IMR-90 (cell line): ENCODE results near the gene PEF1. TPM values are rescaled to one million over a fixed set of nuclear protein-coding genes. Genes with fewer than 3 reads are reported as not detected.

ENCODE experiments used
- ATAC-seq: fragments of 200-7000 bp; cut with Tn5 transposase; 2 replicates; pipeline ENCODE4 v1.9.1; 2020; ENCODE audit warnings: low read depth, mild to moderate bottlenecking, moderate library complexity
- BruUV-seq: library from RNA; stranded (reverse); fragments of 400-500 nt; replicated peaks from 2 replicates; lab custom pipeline; 2021; lab: Mats Ljungman, UMichigan
- CTCF ChIA-PET: fragments of 300-600 bp; formaldehyde crosslinking; extraction: SDS; loops from one replicate; lab custom pipeline; 2021; ENCODE audit warnings: antibody characterized with exemption; lab: Yijun Ruan, JAX
- POLR2A ChIA-PET: fragments of 300-600 bp; sonication (Branson Sonifier 250); formaldehyde crosslinking; loops from one replicate; lab custom pipeline; 2022; ENCODE audit warnings: antibody characterized with exemption; ENCODE audit not compliant: unreplicated experiment; lab: Charles Lee
- DNase-seq: peaks from one replicate; pipeline ENCODE4 v3.0.0; 2013
- H2AFZ ChIP-seq: replicated peaks from 2 replicates; pipeline ENCODE3; 2013; ENCODE audit warnings: low read length, mild to moderate bottlenecking; ENCODE audit not compliant: poor library complexity
- H2AK5ac ChIP-seq: 2 replicates; pipeline ENCODE4 v1.6.1; 2013; ENCODE audit warnings: low read depth, low read length, inconsistent platforms
- H2AK9ac ChIP-seq: replicated peaks from 2 replicates; pipeline ENCODE3; 2013; ENCODE audit warnings: mild to moderate bottlenecking, low read depth, low read length, moderate library complexity; ENCODE audit not compliant: poor library complexity
- H2BK120ac ChIP-seq: 2 replicates; pipeline ENCODE4 v1.6.1; 2013; ENCODE audit warnings: low read depth, low read length, inconsistent platforms
- H2BK15ac ChIP-seq: 3 replicates; pipeline ENCODE4 v1.6.1; 2013; ENCODE audit warnings: low read depth, low read length, inconsistent platforms
- H2BK20ac ChIP-seq: 2 replicates; pipeline ENCODE4 v1.6.1; 2013; ENCODE audit warnings: low read depth, mild to moderate bottlenecking, inconsistent platforms, low read length, moderate library complexity
- H2BK5ac ChIP-seq: 2 replicates; pipeline ENCODE4 v1.6.1; 2013; ENCODE audit warnings: mild to moderate bottlenecking, low read depth, low read length, inconsistent platforms; ENCODE audit not compliant: poor library complexity, severe bottlenecking
- H3K14ac ChIP-seq: replicated peaks from 2 replicates; pipeline ENCODE4 v1.6.1; 2013; ENCODE audit warnings: low read depth, low read length, inconsistent platforms
- H3K18ac ChIP-seq: 2 replicates; pipeline ENCODE4 v1.6.1; 2013; ENCODE audit warnings: low read depth, low read length, control low read depth
- H3K23ac ChIP-seq: 2 replicates; pipeline ENCODE4 v1.6.1; 2013; ENCODE audit warnings: low read depth, low read length, inconsistent platforms
- H3K27ac ChIP-seq: 2 replicates; pipeline ENCODE4 v1.5.1; 2013; ENCODE audit warnings: mild to moderate bottlenecking, control low read depth, low read length; ENCODE audit not compliant: insufficient read depth
- H3K27me3 ChIP-seq: 2 replicates; pipeline ENCODE4 v1.6.1; 2013; ENCODE audit warnings: low read length; ENCODE audit not compliant: control insufficient read depth, insufficient read depth
- H3K36me3 ChIP-seq: 2 replicates; pipeline ENCODE4 v1.6.1; 2013; ENCODE audit warnings: low read length, mixed read lengths; ENCODE audit not compliant: control insufficient read depth, insufficient read depth
- H3K4ac ChIP-seq: 2 replicates; pipeline ENCODE4 v1.6.1; 2013; ENCODE audit warnings: low read depth, low read length, inconsistent platforms
- H3K4me1 ChIP-seq: 2 replicates; pipeline ENCODE4 v1.6.1; 2013; ENCODE audit warnings: low read length, mixed read lengths; ENCODE audit not compliant: control insufficient read depth, insufficient read depth
- H3K4me2 ChIP-seq: 2 replicates; pipeline ENCODE4 v1.6.1; 2013; ENCODE audit warnings: low read depth, mild to moderate bottlenecking, control low read depth, low read length, moderate library complexity
- H3K4me3 ChIP-seq: 2 replicates; pipeline ENCODE4 v1.5.1; 2013; ENCODE audit warnings: low read depth, mild to moderate bottlenecking, control low read depth, low read length, moderate library complexity; ENCODE audit not compliant: insufficient read depth
- H3K56ac ChIP-seq: 2 replicates; pipeline ENCODE4 v1.6.1; 2013; ENCODE audit warnings: low read length, inconsistent platforms; ENCODE audit not compliant: insufficient read depth; ENCODE audit errors: extremely low read depth
- H3K79me1 ChIP-seq, 2 experiments: 2 replicates each; pipeline ENCODE4 v1.6.1; 2013; ENCODE audit warnings: low read length in 2 of 2, inconsistent platforms in 1 of 2, low read depth in 1 of 2
- H3K9ac ChIP-seq: 2 replicates; pipeline ENCODE4 v1.6.1; 2013; ENCODE audit warnings: low read depth, low read length, control low read depth
- H3K9me1 ChIP-seq: 2 replicates; pipeline ENCODE4 v1.6.1; 2013; ENCODE audit warnings: low read length, inconsistent platforms; ENCODE audit not compliant: insufficient read depth
- H3K9me3 ChIP-seq: 2 replicates; pipeline ENCODE4 v1.6.1; 2013; ENCODE audit warnings: low read length; ENCODE audit not compliant: control insufficient read depth, insufficient read depth
- H4K20me1 ChIP-seq: 2 replicates; pipeline ENCODE4 v1.6.1; 2013; ENCODE audit warnings: low read length, inconsistent platforms; ENCODE audit not compliant: insufficient read depth
- H4K5ac ChIP-seq: 2 replicates; pipeline ENCODE4 v1.6.1; 2013; ENCODE audit warnings: mild to moderate bottlenecking, low read depth, low read length, control low read depth
- H4K8ac ChIP-seq, 2 experiments: 2 replicates each; pipeline ENCODE4 v1.6.1; 2013; ENCODE audit warnings: low read depth in 2 of 2, low read length in 2 of 2, control low read depth in 1 of 2, inconsistent platforms in 1 of 2
- H4K91ac ChIP-seq: 2 replicates; pipeline ENCODE4 v1.6.1; 2013; ENCODE audit warnings: low read depth, low read length, inconsistent platforms; ENCODE audit not compliant: insufficient read depth
- BHLHE40 ChIP-seq: fragments of 150-350 bp; IDR thresholded peaks from 2 replicates; pipeline ENCODE4 v1.6.1; 2016; ENCODE audit warnings: mild to moderate bottlenecking, low read depth, low read length
- NFE2L2 ChIP-seq: fragments of 150-350 bp; IDR thresholded peaks from 2 replicates; pipeline ENCODE4 v1.6.1; 2016; ENCODE audit warnings: low read depth, mild to moderate bottlenecking, low read length
- WGBS, 2 experiments: methylation state at CpG; one replicate each; pipeline versions ENCODE4 v1.1.5 to v1.1.7; 2013; ENCODE audit warnings: missing lambda C conversion rate in 2 of 2; ENCODE audit not compliant: insufficient read length in 1 of 2; ENCODE audit errors: extremely low coverage in 2 of 2; 5-methylcytosine and 5-hydroxymethylcytosine counted together
- dilution Hi-C: fragments of 300-500 bp; cut with HindIII; formaldehyde crosslinking; loops from one replicate; pipeline ENCODE4 v1.14.3; 2018; ENCODE audit warnings: low sequenced_read_pairs; ENCODE audit not compliant: unreplicated experiment
- in situ Hi-C: fragments of 300-500 bp; cut with MboI; formaldehyde crosslinking; loops from 3 replicates; pipeline ENCODE4 v1.14.3; 2019; ENCODE audit warnings: low sequenced_read_pairs, inconsistent platforms, mixed read lengths
- intact Hi-C: fragments of 100-400 bp; cut with micrococcal nuclease; formaldehyde crosslinking; loops from 2 replicates; pipeline ENCODE4 v1.10.0; 2022
- polyA plus RNA-seq, 3 experiments: library from polyadenylated mRNA; depleted of rRNA; stranded (reverse); fragments of >200 nt; gene quantifications; 2 replicates each; pipeline ENCODE4 v1.2.3, GENCODE V29; 2012; ENCODE audit warnings: low replicate concordance in 1 of 3
- total RNA-seq: library from RNA; depleted of rRNA; stranded (reverse); fragments of >200 nt; gene quantifications from 2 replicates; pipeline ENCODE4 v1.2.3, GENCODE V29; 2012

Gene PEF1
- total and polyA plus RNA-seq, 2 of the 4 experiments (the other 2 are of a cell fraction): 84.2 to 104 TPM

DNA sequence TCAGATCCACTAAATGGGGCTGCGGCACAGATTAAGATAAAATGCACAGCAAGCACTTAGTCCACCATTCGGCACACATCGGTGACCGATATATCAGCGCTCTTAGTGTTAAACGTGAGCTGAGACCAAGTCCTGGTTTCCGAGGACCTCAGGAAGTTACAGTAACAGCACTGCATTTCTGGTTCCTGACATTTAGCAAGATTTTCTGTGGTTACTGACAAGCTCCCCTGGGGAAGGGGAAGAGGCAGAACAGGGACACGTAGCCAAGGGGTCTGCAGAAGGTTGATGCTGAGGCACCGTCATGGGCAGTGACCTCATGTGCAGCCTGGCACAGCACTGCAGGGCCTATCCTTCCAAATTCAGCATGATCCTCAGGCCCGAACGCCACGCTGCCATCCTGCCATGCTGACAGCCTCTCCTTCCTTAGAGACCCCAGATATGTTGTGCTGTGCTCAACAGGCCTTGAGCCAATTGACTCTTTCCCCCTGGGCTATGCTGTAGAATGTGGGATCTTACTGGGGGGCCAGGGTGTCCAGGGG lies 13.4 kb upstream of the PEF1 start:
- Histone ChIP-seq H3K9ac (no peak overlapping the region), H3K4me3 (no peak overlapping the region), H2BK5ac (no peak overlapping the region), H3K14ac (no peak overlapping the region), H4K91ac (no peak overlapping the region), H4K5ac (no peak overlapping the region), H3K9me3 (no peaks in the 10 kb centered on the region), H4K8ac (no peak overlapping the region), H2BK15ac (no peak overlapping the region), H3K9me1 (no peaks in the 10 kb centered on the region), H3K36me3 (peaks cover 85% of the 10 kb centered on the region), H2AFZ (no peak overlapping the region), H3K27me3 (no peaks in the 10 kb centered on the region), H2BK20ac (no peak overlapping the region), H3K18ac (no peak overlapping the region), H3K56ac (no peak overlapping the region), H4K20me1 (no peaks in the 10 kb centered on the region), H3K79me1 (no peaks in the 10 kb centered on the region; a peak in 1 of 4 replicates), H3K27ac (no peak overlapping the region), H3K4ac (no peak overlapping the region), H3K4me1 (no peaks in the 10 kb centered on the region), H3K23ac (no peak overlapping the region), H2AK5ac (no peak overlapping the region), H2BK120ac (no peak overlapping the region), H3K4me2 (no peak overlapping the region), H2AK9ac (no peak overlapping the region)
- ChIA-PET POLR2A (no interaction called here), CTCF (no interaction called here)
- 89% methylated on average over 7 of the region's 12 CpGs; no CpG with 5 or more reads in 1 of the 2 experiments for WGBS, 2 experiments
- BruUV-seq: no TSS peak
- DNase-seq: no peak
- intact Hi-C loops: no loop called here
- dilution Hi-C loops: no loop called here
- in situ Hi-C loops: no loop called here
- TF ChIP-seq BHLHE40 (no peak), NFE2L2 (no peak)
- no peak for ATAC-seq
